HCT116 (cell line): ENCODE results near the gene HOXA7. TPM values are rescaled to one million over a fixed set of nuclear protein-coding genes. Genes with fewer than 3 reads are reported as not detected.
A peak's percentile ranks its signal among the peaks of the same experiment; 100 is the strongest.

ENCODE experiments used
- ATAC-seq: fragments of 200-7000 bp; cut with Tn5 transposase; 2 replicates; pipeline ENCODE4 v1.9.1; 2020; ENCODE audit warnings: mild to moderate bottlenecking, moderate library complexity
- BruUV-seq: library from RNA; stranded (reverse); fragments of 400-500 nt; replicated peaks from 2 replicates; lab custom pipeline; 2021; lab: Mats Ljungman, UMichigan
- CTCF ChIA-PET: fragments of 300-600 bp; sonication (Branson Sonifier 250); formaldehyde crosslinking; loops from one replicate; lab custom pipeline; 2021; ENCODE audit warnings: antibody characterized with exemption; lab: Charles Lee
- POLR2A ChIA-PET: fragments of 300-600, 350-600 bp; sonication (Branson Sonifier 250); formaldehyde crosslinking; loops from one replicate; lab custom pipeline; 2021; ENCODE audit warnings: antibody characterized with exemption; lab: Charles Lee
- RAD21 ChIA-PET, 2 experiments: fragments of 300-600 bp; sonication (Branson Sonifier 250); formaldehyde crosslinking; loops; one replicate each; lab custom pipeline; 2023; ENCODE audit warnings: low total read pairs in 2 of 2; ENCODE audit not compliant: uncharacterized antibody in 2 of 2, unreplicated experiment in 2 of 2, low non-redundant PET in 1 of 2; lab: Charles Lee
- DNase-seq: peaks from one replicate; pipeline ENCODE4 v3.0.0-alpha.2; 2010; ENCODE audit warnings: low read depth, low spot score
- H2AFZ ChIP-seq: fragments of 200-600 bp; shearing (Covaris generic), sonication (generic); 2 replicates; pipeline ENCODE4 v1.6.1; 2017; ENCODE audit warnings: low read depth, mixed run types, mixed read lengths, antibody characterized with exemption, low read length; ENCODE audit not compliant: poor library complexity, severe bottlenecking
- H3K27ac ChIP-seq: 2 replicates; pipeline ENCODE4 v1.5.1; 2012; ENCODE audit warnings: low read depth, low read length
- H3K27me3 ChIP-seq: fragments of 200-600 bp; sonication (generic); 2 replicates; pipeline ENCODE4 v1.6.1; 2016; ENCODE audit warnings: mixed run types, low read length, mixed read lengths; ENCODE audit not compliant: insufficient read depth
- H3K36me3 ChIP-seq, 2 experiments: fragments of 200-500 bp in 1 of 2; fragments of 200-600 bp in 1 of 2; sonication (Bioruptor generic) in 1 of 2; sonication (generic) in 1 of 2; 2 replicates each; pipeline versions ENCODE4 v1.5.1 to v1.6.1; 2014 to 2016; ENCODE audit warnings: low read length in 2 of 2, inconsistent platforms in 1 of 2, mixed read lengths in 1 of 2, mixed run types in 1 of 2; ENCODE audit not compliant: insufficient read depth in 2 of 2, control insufficient read depth in 1 of 2
- H3K4me1 ChIP-seq, 2 experiments: fragments of 200-600 bp in 1 of 2; sonication (generic) in 1 of 2; 2 replicates each; pipeline versions ENCODE4 v1.5.1 to v1.6.1; 2012 to 2017; ENCODE audit warnings: low read length in 2 of 2, inconsistent platforms in 1 of 2, mild to moderate bottlenecking in 1 of 2, mixed read lengths in 1 of 2, mixed run types in 1 of 2, moderate library complexity in 1 of 2; ENCODE audit not compliant: insufficient read depth in 2 of 2, control insufficient read depth in 1 of 2
- H3K4me2 ChIP-seq: fragments of 200-600 bp; sonication (generic); 2 replicates; pipeline ENCODE4 v1.6.1; 2017; ENCODE audit warnings: mixed run types, low read length, mixed read lengths
- H3K4me3 ChIP-seq, 2 experiments: fragments of 200-600 bp in 1 of 2; sonication (generic) in 1 of 2; replicated peaks in 1 of 2; 2 replicates each; pipeline ENCODE4 v1.5.1; 2011 to 2016; ENCODE audit warnings: low read length in 2 of 2, control low read depth in 1 of 2, low read depth in 1 of 2, mild to moderate bottlenecking in 1 of 2, mixed read lengths in 1 of 2, mixed run types in 1 of 2
- H3K79me2 ChIP-seq: fragments of 200-600 bp; sonication (generic); 2 replicates; pipeline ENCODE4 v1.6.1; 2017; ENCODE audit warnings: mild to moderate bottlenecking, mixed run types, low read length, moderate library complexity, mixed read lengths; ENCODE audit not compliant: insufficient read depth
- H3K9ac ChIP-seq: fragments of 200-600 bp; sonication (generic); 2 replicates; pipeline ENCODE4 v1.6.1; 2016; ENCODE audit warnings: low read length, mixed read lengths
- H3K9me2 ChIP-seq: fragments of 200-600 bp; sonication (generic), shearing (Covaris generic); 2 replicates; pipeline ENCODE4 v1.6.1; 2017; ENCODE audit warnings: mixed run types, mild to moderate bottlenecking, moderate library complexity; ENCODE audit not compliant: insufficient read depth
- H3K9me3 ChIP-seq, 2 experiments: fragments of 200-500 bp in 1 of 2; fragments of 200-600 bp in 1 of 2; sonication (Bioruptor generic) in 1 of 2; sonication (generic) in 1 of 2; 2 replicates each; pipeline ENCODE4 v1.6.1; 2014 to 2017; ENCODE audit warnings: low read length in 2 of 2, mixed read lengths in 2 of 2, inconsistent platforms in 1 of 2, low read depth in 1 of 2, mild to moderate bottlenecking in 1 of 2, mixed run types in 1 of 2, moderate library complexity in 1 of 2; ENCODE audit not compliant: control insufficient read depth in 1 of 2, insufficient read depth in 1 of 2
- H4K20me1 ChIP-seq: fragments of 200-600 bp; sonication (generic), shearing (Covaris generic); 2 replicates; pipeline ENCODE4 v1.6.1; 2017; ENCODE audit warnings: mixed run types, mild to moderate bottlenecking, moderate library complexity; ENCODE audit not compliant: insufficient read depth
- CEBPB ChIP-seq: IDR thresholded peaks from 2 replicates; pipeline ENCODE4 v1.6.1; 2012; ENCODE audit warnings: low read depth
- FOSL1 ChIP-seq: IDR thresholded peaks from 2 replicates; pipeline ENCODE4 v1.6.1; 2012; ENCODE audit warnings: low read depth
- SP1 ChIP-seq: IDR thresholded peaks from 2 replicates; pipeline ENCODE4 v1.6.1; 2012; ENCODE audit warnings: low read depth
- ZNF274 ChIP-seq: fragments of 200-500 bp; sonication (Bioruptor generic); IDR thresholded peaks from 2 replicates; pipeline ENCODE4 v1.6.1; 2014; ENCODE audit warnings: mild to moderate bottlenecking, low read depth, low read length, inconsistent platforms
- intact Hi-C: fragments of 100-400 bp; cut with micrococcal nuclease; formaldehyde crosslinking; loops from 2 replicates; pipeline ENCODE4 v1.10.0; 2022
- total RNA-seq: library from RNA; stranded (reverse); gene quantifications from one replicate; pipeline ENCODE4 v1.2.1, GENCODE V29; 2021; ENCODE audit not compliant: unreplicated experiment
- TF ChIP-seq, protein P1 (sequence below), 3 experiments: fragments of 200-600 bp in 1 of 3; sonication (generic) in 1 of 3; IDR thresholded peaks in 2 of 3; conservative IDR thresholded peaks in 1 of 3; 2 replicates each; pipeline ENCODE4 v1.5.1; 2012 to 2017; ENCODE audit warnings: low read depth in 2 of 3, low read length in 2 of 3, antibody characterized with exemption in 1 of 3, borderline replicate concordance in 1 of 3, control low read depth in 1 of 3, mild to moderate bottlenecking in 1 of 3, mixed read lengths in 1 of 3, mixed run types in 1 of 3, moderate library complexity in 1 of 3; ENCODE audit not compliant: insufficient read depth in 1 of 3
- TF ChIP-seq, protein P2 (sequence below): IDR thresholded peaks from 2 replicates; pipeline ENCODE4 v1.6.1; 2012; ENCODE audit warnings: low read depth

HOXA7 gene
- total RNA-seq, 1 experiment from 2014 or later, result 15.0 TPM

DNA sequence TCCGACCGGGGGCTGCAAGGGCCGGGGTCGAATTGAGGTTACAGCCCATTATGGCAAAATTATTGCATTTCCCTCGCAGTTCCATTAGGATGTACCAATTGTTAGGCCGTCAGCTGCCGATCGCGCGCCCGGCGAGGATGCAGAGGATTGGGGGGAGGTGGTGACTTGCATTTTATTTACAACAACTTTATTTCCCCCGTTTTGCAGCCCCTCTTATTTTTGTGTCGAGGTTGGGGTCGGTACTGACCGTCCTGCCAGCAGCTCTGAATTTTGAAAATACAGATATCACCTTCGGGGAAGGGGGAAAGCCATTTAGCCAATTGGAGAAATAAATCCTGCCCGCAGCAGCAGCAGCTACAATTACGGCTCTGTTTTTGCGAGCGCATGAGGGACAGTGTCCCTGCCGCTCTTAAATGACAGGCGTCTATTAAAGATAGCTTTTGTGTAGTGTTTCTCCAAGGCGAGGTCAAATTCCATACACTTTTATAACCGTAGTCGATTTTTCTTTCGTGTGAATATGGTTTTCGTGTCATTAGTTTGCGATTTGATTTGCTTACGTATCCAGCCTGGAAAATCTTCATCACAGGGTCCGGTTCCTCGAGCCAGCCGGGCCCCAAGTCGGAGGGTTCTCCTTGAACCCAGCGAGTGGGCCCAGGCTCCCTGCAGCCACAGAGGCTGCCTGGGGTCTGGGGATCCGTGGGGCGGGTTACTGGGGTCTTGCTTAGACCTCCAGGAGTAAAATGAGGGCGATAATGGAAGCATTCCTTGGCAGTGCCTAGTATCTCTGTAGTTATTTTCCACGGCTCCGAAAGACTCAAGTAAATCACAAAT, 12.3 kb downstream of the HOXA7 start:
- Histone ChIP-seq H3K9me3 (no peaks in the 10 kb centered on the region), H3K9me2 (no peaks in the 10 kb centered on the region), H3K4me2 (no peak overlapping the region), H4K20me1 (no peaks in the 10 kb centered on the region), H3K79me2 (peaks cover 20% of the 10 kb centered on the region), H3K4me1 (peaks cover 6 to 19% of the 10 kb centered on the region in 2 experiments; a peak in 3 of 4 replicates), H3K27ac (no peak overlapping the region), H2AFZ (no peak overlapping the region), H3K36me3 (peaks cover 8 to 12% of the 10 kb centered on the region in 2 experiments; a peak in 3 of 4 replicates), H3K27me3 (no peaks in the 10 kb centered on the region), H3K4me3 (no peak overlapping the region), H3K9ac (no peak overlapping the region)
- intact Hi-C loops, result no loop called here
- CTCF ChIA-PET, result no interaction called here
- DNase-seq (no peak), ATAC-seq (no peak)
- RAD21 ChIA-PET, result no interaction called here
- POLR2A ChIA-PET, result no interaction called here
- TF ChIP-seq ZNF274, result no peak
- TF ChIP-seq, protein P1, sequence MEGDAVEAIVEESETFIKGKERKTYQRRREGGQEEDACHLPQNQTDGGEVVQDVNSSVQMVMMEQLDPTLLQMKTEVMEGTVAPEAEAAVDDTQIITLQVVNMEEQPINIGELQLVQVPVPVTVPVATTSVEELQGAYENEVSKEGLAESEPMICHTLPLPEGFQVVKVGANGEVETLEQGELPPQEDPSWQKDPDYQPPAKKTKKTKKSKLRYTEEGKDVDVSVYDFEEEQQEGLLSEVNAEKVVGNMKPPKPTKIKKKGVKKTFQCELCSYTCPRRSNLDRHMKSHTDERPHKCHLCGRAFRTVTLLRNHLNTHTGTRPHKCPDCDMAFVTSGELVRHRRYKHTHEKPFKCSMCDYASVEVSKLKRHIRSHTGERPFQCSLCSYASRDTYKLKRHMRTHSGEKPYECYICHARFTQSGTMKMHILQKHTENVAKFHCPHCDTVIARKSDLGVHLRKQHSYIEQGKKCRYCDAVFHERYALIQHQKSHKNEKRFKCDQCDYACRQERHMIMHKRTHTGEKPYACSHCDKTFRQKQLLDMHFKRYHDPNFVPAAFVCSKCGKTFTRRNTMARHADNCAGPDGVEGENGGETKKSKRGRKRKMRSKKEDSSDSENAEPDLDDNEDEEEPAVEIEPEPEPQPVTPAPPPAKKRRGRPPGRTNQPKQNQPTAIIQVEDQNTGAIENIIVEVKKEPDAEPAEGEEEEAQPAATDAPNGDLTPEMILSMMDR (IDR thresholded peaks at IDR 0.05 in 2 of 3, conservative IDR thresholded peaks at IDR 0.05 in 1 of 3; ENCODE audit: borderline replicate concordance in 1 of 3, insufficient read depth in 1 of 3, low read depth in 2 of 3, low read length in 2 of 3), result peak in 1 of 3 experiments; percentile 27; a peak in 1 of 6 replicates
- TF ChIP-seq, protein P2, sequence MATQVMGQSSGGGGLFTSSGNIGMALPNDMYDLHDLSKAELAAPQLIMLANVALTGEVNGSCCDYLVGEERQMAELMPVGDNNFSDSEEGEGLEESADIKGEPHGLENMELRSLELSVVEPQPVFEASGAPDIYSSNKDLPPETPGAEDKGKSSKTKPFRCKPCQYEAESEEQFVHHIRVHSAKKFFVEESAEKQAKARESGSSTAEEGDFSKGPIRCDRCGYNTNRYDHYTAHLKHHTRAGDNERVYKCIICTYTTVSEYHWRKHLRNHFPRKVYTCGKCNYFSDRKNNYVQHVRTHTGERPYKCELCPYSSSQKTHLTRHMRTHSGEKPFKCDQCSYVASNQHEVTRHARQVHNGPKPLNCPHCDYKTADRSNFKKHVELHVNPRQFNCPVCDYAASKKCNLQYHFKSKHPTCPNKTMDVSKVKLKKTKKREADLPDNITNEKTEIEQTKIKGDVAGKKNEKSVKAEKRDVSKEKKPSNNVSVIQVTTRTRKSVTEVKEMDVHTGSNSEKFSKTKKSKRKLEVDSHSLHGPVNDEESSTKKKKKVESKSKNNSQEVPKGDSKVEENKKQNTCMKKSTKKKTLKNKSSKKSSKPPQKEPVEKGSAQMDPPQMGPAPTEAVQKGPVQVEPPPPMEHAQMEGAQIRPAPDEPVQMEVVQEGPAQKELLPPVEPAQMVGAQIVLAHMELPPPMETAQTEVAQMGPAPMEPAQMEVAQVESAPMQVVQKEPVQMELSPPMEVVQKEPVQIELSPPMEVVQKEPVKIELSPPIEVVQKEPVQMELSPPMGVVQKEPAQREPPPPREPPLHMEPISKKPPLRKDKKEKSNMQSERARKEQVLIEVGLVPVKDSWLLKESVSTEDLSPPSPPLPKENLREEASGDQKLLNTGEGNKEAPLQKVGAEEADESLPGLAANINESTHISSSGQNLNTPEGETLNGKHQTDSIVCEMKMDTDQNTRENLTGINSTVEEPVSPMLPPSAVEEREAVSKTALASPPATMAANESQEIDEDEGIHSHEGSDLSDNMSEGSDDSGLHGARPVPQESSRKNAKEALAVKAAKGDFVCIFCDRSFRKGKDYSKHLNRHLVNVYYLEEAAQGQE, result no peak
- TF ChIP-seq FOSL1, result no peak
- TF ChIP-seq SP1, result no peak
- no peak for TF ChIP-seq CEBPB
- no TSS peak for BruUV-seq
